Endodermal cell (in vitro differentiated cells): ENCODE data around the gene ARFIP1. TPM values are rescaled to one million over a fixed set of nuclear protein-coding genes. Genes with fewer than 3 reads are reported as not detected.

Source experiments
- DNase-seq: peaks from one replicate; pipeline ENCODE4 v3.0.0-alpha.2; 2017
- H3K27ac ChIP-seq: 2 replicates; pipeline ENCODE4 v1.5.1; 2013; ENCODE audit warnings: mild to moderate bottlenecking, low read depth, low read length, moderate library complexity
- H3K27me3 ChIP-seq: 2 replicates; pipeline ENCODE4 v1.6.1; 2013; ENCODE audit warnings: mild to moderate bottlenecking, low read length, moderate library complexity; ENCODE audit not compliant: insufficient read depth, control insufficient read depth, poor library complexity, severe bottlenecking
- H3K36me3 ChIP-seq: 2 replicates; pipeline ENCODE4 v1.7.0; 2013; ENCODE audit warnings: mild to moderate bottlenecking, low read length, moderate library complexity; ENCODE audit not compliant: control insufficient read depth, insufficient read depth
- H3K4me1 ChIP-seq: one replicate; pipeline ENCODE4 v1.7.0; 2013; ENCODE audit warnings: low read length; ENCODE audit not compliant: control insufficient read depth, insufficient read depth
- H3K4me3 ChIP-seq: 2 replicates; pipeline ENCODE4 v1.5.1; 2013; ENCODE audit warnings: mild to moderate bottlenecking, low read length, moderate library complexity
- H3K9ac ChIP-seq: 2 replicates; pipeline ENCODE4 v1.6.1; 2013; ENCODE audit warnings: mild to moderate bottlenecking, low read length, moderate library complexity; ENCODE audit not compliant: poor library complexity, severe bottlenecking; ENCODE audit errors: extremely low read depth
- H3K9me3 ChIP-seq: 2 replicates; pipeline ENCODE4 v1.6.1; 2013; ENCODE audit warnings: mild to moderate bottlenecking, low read length, moderate library complexity; ENCODE audit not compliant: control insufficient read depth
- H3K27ac Mint-ChIP-seq: 2 replicates; pipeline ENCODE4 v1.8.0; 2020; ENCODE audit warnings: mixed read lengths
- H3K27me3 Mint-ChIP-seq: 2 replicates; pipeline ENCODE4 v1.8.0; 2021; ENCODE audit warnings: mild to moderate bottlenecking, mixed read lengths; ENCODE audit not compliant: insufficient read depth
- H3K36me3 Mint-ChIP-seq: 2 replicates; pipeline ENCODE4 v1.8.0; 2020; ENCODE audit warnings: low read depth, mixed read lengths
- H3K4me1 Mint-ChIP-seq: 2 replicates; pipeline ENCODE4 v1.8.0; 2020; ENCODE audit warnings: mixed read lengths
- H3K4me3 Mint-ChIP-seq: 2 replicates; pipeline ENCODE4 v1.8.0; 2020; ENCODE audit warnings: mild to moderate bottlenecking, moderate library complexity, mixed read lengths
- H3K9me3 Mint-ChIP-seq: 2 replicates; pipeline ENCODE4 v1.8.0; 2020; ENCODE audit warnings: mild to moderate bottlenecking, mixed read lengths
- CTCF ChIP-seq: fragments of 200-600 bp; sonication (generic); conservative IDR thresholded peaks from 2 replicates; pipeline ENCODE4 v1.5.0; 2021; ENCODE audit warnings: antibody characterized with exemption, mild to moderate bottlenecking
- WGBS, 2 experiments: methylation state at CpG; one replicate each; pipeline versions ENCODE4 v1.1.5 to v1.1.7; 2013; ENCODE audit warnings: missing lambda C conversion rate in 2 of 2, mixed read lengths in 1 of 2; ENCODE audit not compliant: insufficient coverage in 1 of 2, insufficient read length in 1 of 2; 5-methylcytosine and 5-hydroxymethylcytosine counted together
- total RNA-seq, 2 donors: library from RNA; stranded (reverse); fragmentation: NEBNext Ultra II Directional in 1 of 2; extraction: Animal tissue kit (Norgen Biotek cat#: 25700) in 1 of 2; gene quantifications; 2 replicates in 1 of 2; 3 replicates in 1 of 2; pipeline ENCODE4 v1.2.1, GENCODE V29; 2021

ARFIP1 gene
- total RNA-seq, 2 donors from 2014 or later, result 34.3 to 39.4 TPM

DNA sequence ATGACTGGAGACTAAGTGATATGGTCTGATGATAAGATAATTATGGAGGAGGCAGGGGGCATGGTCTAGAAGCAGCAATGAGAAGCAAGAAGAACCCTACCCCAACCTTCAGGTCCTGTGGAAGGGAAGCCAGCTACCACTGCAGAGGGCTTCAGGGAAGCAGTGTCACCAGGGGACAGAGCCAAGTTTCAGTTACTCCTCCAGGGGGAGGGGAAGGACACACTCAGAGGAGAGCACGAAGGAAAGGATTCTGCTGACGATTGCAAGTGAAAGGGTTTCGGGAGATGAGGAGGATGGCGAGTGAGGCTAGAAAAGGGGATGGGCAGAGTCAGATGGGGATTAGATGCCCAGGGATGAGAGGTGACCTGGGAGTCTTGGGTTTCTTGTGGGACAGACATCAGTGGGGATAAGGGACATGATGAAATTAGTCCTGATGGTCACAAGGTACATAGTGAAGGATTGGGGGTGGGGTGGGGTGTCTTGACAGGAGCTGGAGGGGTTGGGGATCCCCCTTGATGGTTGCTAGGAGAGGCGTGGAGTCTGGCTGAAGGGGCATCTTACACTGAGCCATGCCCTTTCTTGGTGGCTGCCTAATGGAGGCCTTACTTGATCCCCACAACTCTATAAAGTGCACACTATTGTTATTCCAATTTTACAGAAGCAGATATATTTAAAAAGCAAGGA lies 45.6 kb upstream of the ARFIP1 start:
- Mint-ChIP-seq H3K4me3 (no peak overlapping the region), H3K4me1 (peaks cover 36% of the 10 kb centered on the region), H3K27ac (no peak overlapping the region), H3K9me3 (no peaks in the 10 kb centered on the region), H3K36me3 (no peaks in the 10 kb centered on the region), H3K27me3 (no peaks in the 10 kb centered on the region)
- no peak for TF ChIP-seq CTCF
- H3K36me3 ChIP-seq, result no peaks in the 10 kb centered on the region
- H3K9ac ChIP-seq, result no peak overlapping the region
- no peak overlapping the region for H3K27ac ChIP-seq
- H3K4me1 ChIP-seq, result peaks cover 9% of the 10 kb centered on the region
- 84 to 89% methylated on average over 3 to 5 of the region's 5 CpGs for WGBS, 2 experiments
- H3K9me3 ChIP-seq, result no peaks in the 10 kb centered on the region
- H3K27me3 ChIP-seq, result no peaks in the 10 kb centered on the region
- peak; percentile 58 for DNase-seq
- no peak overlapping the region for H3K4me3 ChIP-seq

DNA sequence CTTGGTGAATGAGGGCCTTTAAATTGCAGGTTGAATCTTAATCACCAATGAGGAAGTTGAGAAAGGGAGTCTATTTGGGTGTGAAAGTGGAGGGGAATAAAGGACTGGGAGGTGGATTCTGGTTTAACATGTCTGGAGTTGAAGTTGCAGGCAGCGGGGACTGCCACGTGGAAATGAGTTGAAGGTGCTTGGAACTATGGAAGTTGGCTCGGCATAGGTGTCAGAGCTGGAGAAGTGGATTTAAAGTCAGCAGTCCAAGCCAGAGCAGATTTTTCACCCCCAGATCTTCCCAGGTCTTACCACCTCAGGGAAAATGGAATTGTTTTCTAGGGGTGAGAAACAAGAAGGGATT lies 45.1 kb upstream of the ARFIP1 start:
- H3K4me1 Mint-ChIP-seq, result peaks cover 36% of the 10 kb centered on the region
- Histone ChIP-seq H3K4me1 (peaks cover 9% of the 10 kb centered on the region), H3K27ac (no peak overlapping the region), H3K4me3 (no peak overlapping the region), H3K27me3 (no peaks in the 10 kb centered on the region), H3K36me3 (no peaks in the 10 kb centered on the region), H3K9me3 (no peaks in the 10 kb centered on the region), H3K9ac (no peak overlapping the region)
- H3K27me3 Mint-ChIP-seq, result no peaks in the 10 kb centered on the region
- WGBS, 2 experiments, result 74% methylated on average over 2 to 3 of the region's 3 CpGs
- DNase-seq, result no peak
- H3K4me3 Mint-ChIP-seq, result no peak overlapping the region
- H3K36me3 Mint-ChIP-seq, result no peaks in the 10 kb centered on the region
- no peak for TF ChIP-seq CTCF
- H3K9me3 Mint-ChIP-seq, result no peaks in the 10 kb centered on the region
- H3K27ac Mint-ChIP-seq, result no peak overlapping the region

GRCh38 chr4:152735396-152735859 lies 44.3 kb upstream of the ARFIP1 start:
- H3K36me3 Mint-ChIP-seq, result no peaks in the 10 kb centered on the region
- H3K4me3 Mint-ChIP-seq, result no peak overlapping the region
- H3K4me1 Mint-ChIP-seq, result peaks cover 36% of the 10 kb centered on the region
- Histone ChIP-seq H3K9ac (no peak overlapping the region), H3K27ac (no peak overlapping the region), H3K4me3 (peak overlapping the region; percentile 28), H3K4me1 (peaks cover 9% of the 10 kb centered on the region), H3K9me3 (no peaks in the 10 kb centered on the region), H3K27me3 (no peaks in the 10 kb centered on the region), H3K36me3 (no peaks in the 10 kb centered on the region)
- no peaks in the 10 kb centered on the region for H3K9me3 Mint-ChIP-seq
- 46% methylated on average over 2 of the region's 2 CpGs; no CpG with 5 or more reads in 1 of the 2 experiments for WGBS, 2 experiments
- peak overlapping the region; percentile 5 for H3K27ac Mint-ChIP-seq
- peak; percentile 82 for TF ChIP-seq CTCF
- no peak for DNase-seq
- no peaks in the 10 kb centered on the region for H3K27me3 Mint-ChIP-seq
